ENCODE measurements around the gene PACSIN1.

PACSIN1 gene

GRCh38 chr6:34441526-34441925, 24.4 kb upstream of the PACSIN1 start:
- no peak overlapping the region for H3K4me3 ChIP-seq (ENCODE audit: low read length)
- TF ChIP-seq, protein P1, sequence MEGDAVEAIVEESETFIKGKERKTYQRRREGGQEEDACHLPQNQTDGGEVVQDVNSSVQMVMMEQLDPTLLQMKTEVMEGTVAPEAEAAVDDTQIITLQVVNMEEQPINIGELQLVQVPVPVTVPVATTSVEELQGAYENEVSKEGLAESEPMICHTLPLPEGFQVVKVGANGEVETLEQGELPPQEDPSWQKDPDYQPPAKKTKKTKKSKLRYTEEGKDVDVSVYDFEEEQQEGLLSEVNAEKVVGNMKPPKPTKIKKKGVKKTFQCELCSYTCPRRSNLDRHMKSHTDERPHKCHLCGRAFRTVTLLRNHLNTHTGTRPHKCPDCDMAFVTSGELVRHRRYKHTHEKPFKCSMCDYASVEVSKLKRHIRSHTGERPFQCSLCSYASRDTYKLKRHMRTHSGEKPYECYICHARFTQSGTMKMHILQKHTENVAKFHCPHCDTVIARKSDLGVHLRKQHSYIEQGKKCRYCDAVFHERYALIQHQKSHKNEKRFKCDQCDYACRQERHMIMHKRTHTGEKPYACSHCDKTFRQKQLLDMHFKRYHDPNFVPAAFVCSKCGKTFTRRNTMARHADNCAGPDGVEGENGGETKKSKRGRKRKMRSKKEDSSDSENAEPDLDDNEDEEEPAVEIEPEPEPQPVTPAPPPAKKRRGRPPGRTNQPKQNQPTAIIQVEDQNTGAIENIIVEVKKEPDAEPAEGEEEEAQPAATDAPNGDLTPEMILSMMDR (conservative IDR thresholded peaks at IDR 0.05; ENCODE audit: low read depth, low read length), result no peak
- DNase-seq (ENCODE audit: low read depth), result no peak

DNA sequence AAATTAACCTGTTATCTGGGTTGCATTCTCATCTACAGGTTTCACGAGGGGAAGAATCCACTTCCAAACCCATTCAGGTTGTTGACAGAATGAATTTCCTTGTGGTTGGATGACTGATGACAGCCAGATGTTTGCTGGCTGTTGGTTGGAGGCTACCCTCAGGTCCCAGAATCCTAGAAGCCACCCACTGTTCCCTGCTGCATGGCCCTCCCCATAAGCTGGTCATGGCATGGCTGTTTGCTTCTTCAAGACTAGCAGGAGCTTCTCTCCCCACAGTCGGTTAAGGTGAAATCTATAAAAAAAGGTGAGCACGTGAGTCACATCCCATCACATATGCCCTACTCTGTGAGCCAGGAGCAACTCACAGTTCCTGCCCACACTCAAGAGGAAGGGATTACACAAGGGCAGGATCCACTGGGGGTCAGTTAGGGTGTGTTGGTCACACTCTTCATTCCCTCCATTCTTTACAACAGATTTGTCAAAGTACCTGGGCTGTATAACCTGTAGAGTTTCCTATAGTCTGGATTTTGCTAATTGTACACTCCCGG, 20.5 kb upstream of the PACSIN1 start:
- TF ChIP-seq, protein P1 (conservative IDR thresholded peaks at IDR 0.05; ENCODE audit: low read depth, low read length), result no peak
- H3K4me3 ChIP-seq (ENCODE audit: low read length), result no peak overlapping the region
- DNase-seq (ENCODE audit: low read depth), result no peak

GRCh38 chr6:34447386-34447785, 18.5 kb upstream of the PACSIN1 start:
- TF ChIP-seq, protein P1 (conservative IDR thresholded peaks at IDR 0.05; ENCODE audit: low read depth, low read length), result no peak
- H3K4me3 ChIP-seq (ENCODE audit: low read length), result no peak overlapping the region
- DNase-seq (ENCODE audit: low read depth), result no peak

DNA sequence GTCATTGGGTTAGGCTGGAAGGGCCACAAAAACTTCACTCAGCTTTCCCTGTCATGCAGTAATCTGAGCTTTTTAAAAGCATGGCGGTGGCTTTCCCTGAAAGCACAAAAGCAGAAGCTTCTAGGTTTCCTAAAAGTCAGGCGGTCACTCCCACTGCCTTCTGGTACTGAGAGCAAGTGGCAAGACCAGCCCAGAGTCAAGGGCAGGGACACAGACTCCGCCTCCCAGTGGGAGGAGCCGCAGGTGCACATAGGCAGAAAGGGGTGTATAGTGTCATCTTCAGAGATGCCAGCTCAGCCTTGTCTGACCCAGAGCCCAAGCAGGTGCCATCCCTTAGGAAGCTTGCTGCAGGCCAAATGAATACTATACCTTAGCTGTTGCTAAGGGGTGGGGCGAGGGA, 18.0 kb upstream of the PACSIN1 start:
- H3K4me3 ChIP-seq (ENCODE audit: low read length), result no peak overlapping the region
- TF ChIP-seq, protein P1 (conservative IDR thresholded peaks at IDR 0.05; ENCODE audit: low read depth, low read length), result no peak
- no peak for DNase-seq (ENCODE audit: low read depth)

DNA sequence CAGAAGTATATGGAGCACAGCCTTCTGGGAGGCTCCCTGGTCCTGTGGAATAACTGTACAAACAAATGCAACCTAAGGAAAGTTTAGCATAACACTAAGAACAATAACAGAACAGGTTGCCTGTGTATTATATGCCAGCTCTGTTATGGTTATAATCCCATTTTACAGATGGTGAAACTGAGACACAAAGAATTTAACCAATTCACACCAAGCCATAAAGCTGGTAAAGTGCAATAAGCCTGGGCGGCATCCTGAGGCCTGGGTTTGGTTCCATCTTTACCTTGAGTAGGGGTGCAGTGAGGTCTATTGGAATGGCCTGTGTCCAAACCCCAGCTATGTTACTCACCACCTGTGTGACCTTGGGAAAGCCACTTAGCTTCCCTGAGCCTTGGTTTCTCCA, 14.7 kb upstream of the PACSIN1 start:
- DNase-seq (ENCODE audit: low read depth), result no peak
- H3K4me3 ChIP-seq (ENCODE audit: low read length), result no peak overlapping the region
- TF ChIP-seq, protein P1 (conservative IDR thresholded peaks at IDR 0.05; ENCODE audit: low read depth, low read length), result no peak

DNA sequence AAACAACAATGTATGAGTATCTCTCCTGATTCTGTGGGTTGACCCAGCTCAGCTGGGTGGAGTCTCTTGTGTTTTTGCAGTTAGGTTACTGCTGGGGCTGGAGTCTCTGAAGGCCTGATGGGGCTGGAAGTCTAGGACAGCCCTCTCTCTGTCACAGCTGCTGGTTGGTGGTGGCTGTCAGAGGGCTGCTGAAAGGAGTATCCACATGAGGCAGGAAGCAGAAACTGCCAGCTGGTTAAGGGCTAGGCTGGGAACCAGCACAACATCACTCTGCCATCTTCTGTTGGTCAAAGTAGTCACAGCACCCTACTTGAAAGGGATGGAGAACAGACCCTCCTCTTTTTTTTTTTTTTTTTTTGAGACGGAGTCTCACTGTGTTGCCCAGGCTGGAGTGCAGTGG, 10.0 kb upstream of the PACSIN1 start:
- no peak for DNase-seq (ENCODE audit: low read depth)
- H3K4me3 ChIP-seq (ENCODE audit: low read length), result no peak overlapping the region
- TF ChIP-seq, protein P1 (conservative IDR thresholded peaks at IDR 0.05; ENCODE audit: low read depth, low read length), result no peak

- TF ChIP-seq, protein P1 (conservative IDR thresholded peaks at IDR 0.05; ENCODE audit: low read depth, low read length), result no peak
- no peak for DNase-seq (ENCODE audit: low read depth)
- H3K4me3 ChIP-seq (ENCODE audit: low read length), result no peak overlapping the region
Measured at GRCh38 chr6:34457382-34457741, 8.5 kb upstream of the PACSIN1 start.

All from retinal pigment epithelial cell (primary cell).